Measurements from ENCODE around the gene ATG16L2. TPM values are rescaled to one million over a fixed set of nuclear protein-coding genes. Genes with fewer than 3 reads are reported as not detected.

ATG16L2 gene
- total and polyA plus RNA-seq, 4 donors, result 42.6 to 86.0 (median 61.4) TPM

DNA sequence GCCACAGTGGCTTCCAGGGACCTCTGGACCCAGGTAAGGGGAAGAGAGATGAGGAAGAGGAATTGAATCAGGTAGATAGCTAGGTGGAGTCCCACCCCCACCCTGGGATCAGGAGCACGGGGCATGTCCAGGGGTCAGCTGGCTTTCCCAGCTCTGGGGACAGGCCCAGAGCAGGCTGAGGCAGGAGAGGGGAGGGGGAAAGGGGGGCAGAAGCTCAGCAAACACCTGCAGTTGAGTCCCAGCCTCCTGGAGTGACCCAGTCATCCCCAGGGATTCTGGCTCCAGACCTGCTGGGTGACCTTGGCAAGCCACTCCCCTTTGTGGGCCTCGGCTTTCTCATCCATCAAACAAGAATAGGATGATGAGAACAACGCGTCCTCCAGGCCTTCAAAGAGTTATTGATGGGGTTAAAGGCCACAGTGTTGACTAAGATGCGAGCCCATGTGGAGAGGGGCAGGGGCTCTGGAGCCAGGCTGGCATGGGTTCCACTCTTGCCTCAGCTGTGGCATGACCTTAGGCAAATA, 36.4 kb upstream of the ATG16L2 start:
- H3K27ac ChIP-seq (ENCODE audit: low read depth in 1 of 2, low read length in 1 of 2), result peak overlapping the region in 1 of 2 donors; percentile 37
- TF ChIP-seq, protein P1, sequence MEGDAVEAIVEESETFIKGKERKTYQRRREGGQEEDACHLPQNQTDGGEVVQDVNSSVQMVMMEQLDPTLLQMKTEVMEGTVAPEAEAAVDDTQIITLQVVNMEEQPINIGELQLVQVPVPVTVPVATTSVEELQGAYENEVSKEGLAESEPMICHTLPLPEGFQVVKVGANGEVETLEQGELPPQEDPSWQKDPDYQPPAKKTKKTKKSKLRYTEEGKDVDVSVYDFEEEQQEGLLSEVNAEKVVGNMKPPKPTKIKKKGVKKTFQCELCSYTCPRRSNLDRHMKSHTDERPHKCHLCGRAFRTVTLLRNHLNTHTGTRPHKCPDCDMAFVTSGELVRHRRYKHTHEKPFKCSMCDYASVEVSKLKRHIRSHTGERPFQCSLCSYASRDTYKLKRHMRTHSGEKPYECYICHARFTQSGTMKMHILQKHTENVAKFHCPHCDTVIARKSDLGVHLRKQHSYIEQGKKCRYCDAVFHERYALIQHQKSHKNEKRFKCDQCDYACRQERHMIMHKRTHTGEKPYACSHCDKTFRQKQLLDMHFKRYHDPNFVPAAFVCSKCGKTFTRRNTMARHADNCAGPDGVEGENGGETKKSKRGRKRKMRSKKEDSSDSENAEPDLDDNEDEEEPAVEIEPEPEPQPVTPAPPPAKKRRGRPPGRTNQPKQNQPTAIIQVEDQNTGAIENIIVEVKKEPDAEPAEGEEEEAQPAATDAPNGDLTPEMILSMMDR (IDR thresholded peaks at IDR 0.05; ENCODE audit: control extremely low read depth, extremely low read depth), result no peak
- no peak overlapping the region for H3K4me3 ChIP-seq
- no peaks in the 10 kb centered on the region for H3K27me3 ChIP-seq (ENCODE audit: control insufficient read depth in 3 of 3, insufficient read depth in 3 of 3, low read length in 2 of 3)
- DNase-seq (no peak), ATAC-seq (ENCODE audit: insufficient read depth, low FRiP score) (no peak)
- H3K4me1 ChIP-seq (ENCODE audit: control insufficient read depth in 5 of 5, insufficient read depth in 5 of 5, low read length in 5 of 5), result peaks cover 0 to 31% (median 28%) of the 10 kb centered on the region in 5 donors
- WGBS, 2 donors, result 70 to 87% methylated on average over 5 of the region's 5 CpGs
- H3K9me3 ChIP-seq (ENCODE audit: control insufficient read depth in 4 of 4, insufficient read depth in 3 of 4, low read length in 3 of 4), result no peaks in the 10 kb centered on the region
- H3K36me3 ChIP-seq (ENCODE audit: control insufficient read depth in 4 of 4, insufficient read depth in 4 of 4, low read length in 4 of 4), result peaks cover 0 to 4% (median 0%) of the 10 kb centered on the region in 4 donors
- H3K9ac ChIP-seq (ENCODE audit: insufficient read depth in 1 of 2, low read length in 2 of 2), result no peak overlapping the region

DNA sequence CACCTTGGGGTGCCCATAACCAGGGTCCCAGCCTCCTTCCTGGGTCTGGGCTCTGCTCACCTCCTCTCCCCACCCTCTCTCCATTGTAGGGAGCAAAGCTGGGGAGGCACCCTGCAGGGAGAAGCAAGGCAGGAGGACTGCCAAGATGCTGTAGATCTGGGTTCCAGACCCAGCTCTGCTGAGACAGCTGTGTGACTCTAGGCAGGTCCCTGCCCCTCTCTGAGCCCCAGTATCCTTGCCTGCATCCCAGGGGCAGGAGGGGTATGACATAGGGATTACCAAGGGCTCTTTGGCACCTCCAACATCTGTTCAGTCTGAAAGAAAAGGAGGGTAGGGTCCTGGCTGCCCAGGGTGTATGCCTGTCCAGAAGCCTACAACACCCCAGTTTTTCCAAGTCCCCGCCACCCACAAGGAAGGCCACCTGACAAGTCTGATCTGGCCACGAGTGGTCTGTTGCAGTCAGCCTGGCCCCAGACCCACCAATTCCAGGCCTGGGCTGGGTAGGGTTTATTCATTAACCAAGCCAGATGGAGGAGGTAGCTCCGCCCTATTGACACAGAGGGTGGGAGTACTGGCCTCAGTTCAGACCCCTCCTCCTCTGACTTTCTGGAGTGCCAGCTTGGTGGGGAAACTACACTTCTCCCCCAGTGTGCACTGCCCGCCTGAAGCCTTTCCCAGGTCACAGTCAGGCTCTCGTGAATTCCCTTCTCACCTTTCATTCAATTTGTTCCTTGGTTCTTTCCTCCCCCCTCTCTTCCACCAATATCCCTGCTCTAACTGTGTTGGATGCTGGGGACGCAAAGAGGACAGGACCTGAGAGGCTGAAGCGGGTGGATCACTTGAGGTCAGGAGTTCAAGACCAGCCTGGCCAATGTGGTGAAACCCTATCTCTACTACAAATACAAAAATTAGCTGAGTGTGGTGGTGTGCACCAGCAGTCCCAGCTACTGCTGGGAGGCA, 35.4 kb upstream of the ATG16L2 start:
- H3K4me1 ChIP-seq (ENCODE audit: control insufficient read depth in 5 of 5, insufficient read depth in 5 of 5, low read length in 5 of 5), result peaks cover 0 to 31% (median 19%) of the 10 kb centered on the region in 5 donors
- H3K27ac ChIP-seq (ENCODE audit: low read depth in 1 of 2, low read length in 1 of 2), result no peak overlapping the region
- TF ChIP-seq, protein P1 (IDR thresholded peaks at IDR 0.05; ENCODE audit: control extremely low read depth, extremely low read depth), result no peak
- no peaks in the 10 kb centered on the region for H3K27me3 ChIP-seq (ENCODE audit: control insufficient read depth in 3 of 3, insufficient read depth in 3 of 3, low read length in 2 of 3)
- peaks cover 0 to 4% (median 0%) of the 10 kb centered on the region in 4 donors for H3K36me3 ChIP-seq (ENCODE audit: control insufficient read depth in 4 of 4, insufficient read depth in 4 of 4, low read length in 4 of 4)
- no peak overlapping the region for H3K4me3 ChIP-seq
- H3K9ac ChIP-seq (ENCODE audit: insufficient read depth in 1 of 2, low read length in 2 of 2), result no peak overlapping the region
- 76 to 92% methylated on average over 7 of the region's 7 CpGs for WGBS, 2 donors
- no peak for ATAC-seq (ENCODE audit: insufficient read depth, low FRiP score)
- H3K9me3 ChIP-seq (ENCODE audit: control insufficient read depth in 4 of 4, insufficient read depth in 3 of 4, low read length in 3 of 4), result no peaks in the 10 kb centered on the region
- DNase-seq, result peak; percentile 26 to 71 (median 66)

DNA sequence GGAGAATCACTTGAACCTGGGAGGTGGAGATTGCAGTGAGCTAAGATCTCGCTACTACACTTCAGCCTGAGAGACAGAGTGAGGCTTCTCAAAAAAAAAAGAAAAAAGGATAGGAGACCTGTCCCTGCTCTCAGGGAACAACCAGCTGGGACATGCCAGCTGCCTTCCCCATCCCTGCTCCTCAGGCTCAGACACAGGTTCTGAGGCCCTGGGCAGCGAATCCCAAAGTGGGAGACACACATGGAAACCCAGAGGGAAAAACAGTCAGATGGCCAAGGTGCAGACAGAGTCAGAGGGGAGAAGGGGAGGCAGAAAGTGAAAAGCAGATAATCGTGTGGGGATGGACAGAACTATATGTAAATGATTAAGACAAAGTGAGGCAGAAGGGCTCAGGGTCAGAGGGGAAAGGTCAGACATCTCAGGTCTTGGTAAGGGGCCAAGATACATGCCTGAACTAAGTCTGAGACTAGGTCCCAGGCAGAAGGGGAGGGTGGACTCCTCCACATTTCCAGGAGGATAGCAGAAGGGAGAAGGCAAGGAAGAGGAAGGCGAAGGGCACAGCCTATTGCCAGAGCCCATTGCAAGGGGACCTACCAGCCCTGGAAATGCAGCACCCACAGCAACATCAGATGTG, 34.6 kb upstream of the ATG16L2 start:
- no peaks in the 10 kb centered on the region for H3K9me3 ChIP-seq (ENCODE audit: control insufficient read depth in 4 of 4, insufficient read depth in 3 of 4, low read length in 3 of 4)
- no peak for ATAC-seq (ENCODE audit: insufficient read depth, low FRiP score)
- no peaks in the 10 kb centered on the region for H3K27me3 ChIP-seq (ENCODE audit: control insufficient read depth in 3 of 3, insufficient read depth in 3 of 3, low read length in 2 of 3)
- H3K36me3 ChIP-seq (ENCODE audit: control insufficient read depth in 4 of 4, insufficient read depth in 4 of 4, low read length in 4 of 4), result peaks cover 0 to 4% (median 0%) of the 10 kb centered on the region in 4 donors
- WGBS, 2 donors, result 80 to 88% methylated on average over 3 to 4 of the region's 4 CpGs
- TF ChIP-seq, protein P1 (IDR thresholded peaks at IDR 0.05; ENCODE audit: control extremely low read depth, extremely low read depth), result no peak
- H3K4me1 ChIP-seq (ENCODE audit: control insufficient read depth in 5 of 5, insufficient read depth in 5 of 5, low read length in 5 of 5), result peaks cover 0 to 28% (median 19%) of the 10 kb centered on the region in 5 donors
- DNase-seq, result no peak
- no peak overlapping the region for H3K9ac ChIP-seq (ENCODE audit: insufficient read depth in 1 of 2, low read length in 2 of 2)
- H3K27ac ChIP-seq (ENCODE audit: low read depth in 1 of 2, low read length in 1 of 2), result no peak overlapping the region
- no peak overlapping the region for H3K4me3 ChIP-seq

Measured in lung (tissue), 12 donors.